Measurements from ENCODE around the gene MAPK8IP3. TPM values are rescaled to one million over a fixed set of nuclear protein-coding genes. Genes with fewer than 3 reads are reported as not detected.

Gene MAPK8IP3
- total and polyA plus RNA-seq, 2 donors (not counting 1 experiment from before 2014, with no cell fraction given), result 249 to 340 TPM

DNA sequence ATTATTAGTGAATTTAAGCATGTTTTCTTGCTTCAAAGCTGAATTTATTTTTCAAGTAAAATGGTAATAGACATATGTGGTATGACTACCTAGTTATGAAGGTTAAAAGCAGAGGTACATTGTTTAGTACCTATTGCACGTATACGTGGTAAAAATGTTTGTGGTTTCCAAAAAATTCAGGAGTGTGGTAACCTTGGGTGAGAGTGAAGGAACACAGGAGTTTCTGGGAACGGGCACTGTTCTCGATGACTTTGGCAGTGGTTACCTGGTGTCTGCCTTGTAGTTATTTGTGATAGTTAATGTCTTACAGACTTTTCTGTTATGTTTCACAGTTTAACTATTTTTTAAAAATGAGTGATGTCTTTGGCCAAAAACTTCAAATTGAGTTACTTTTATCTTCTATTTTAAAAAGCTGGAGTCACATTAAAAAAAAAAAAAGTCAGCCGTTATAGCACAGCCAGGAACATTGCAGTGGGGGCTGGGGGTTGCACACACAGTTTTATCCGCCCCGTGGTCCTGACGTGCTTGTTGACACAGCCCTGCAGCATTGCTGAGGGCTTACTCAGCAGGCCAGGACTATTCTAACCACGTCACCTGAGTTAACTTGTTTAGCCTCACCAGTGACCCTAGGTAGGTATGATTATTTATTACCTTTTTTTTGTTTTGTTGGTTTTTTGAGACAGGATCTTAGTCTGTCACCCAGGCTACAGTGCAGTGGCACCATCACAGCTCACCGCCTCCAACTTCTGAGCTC is 17.0 kb upstream of the MAPK8IP3 start:
- Histone ChIP-seq H3K27ac (ENCODE audit: low read length in 2 of 2) (no peak overlapping the region), H3K9me3 (ENCODE audit: control extremely low read depth in 1 of 3, control insufficient read depth in 2 of 3, insufficient read depth in 1 of 3, low read length in 2 of 3) (no peaks in the 10 kb centered on the region), H3K4me3 (ENCODE audit: control extremely low read depth in 1 of 5, extremely low read depth in 1 of 5, insufficient read depth in 1 of 5, low read depth in 2 of 5, low read length in 4 of 5) (no peak overlapping the region), H3K4me2 (replicated peaks; ENCODE audit: low read depth, low read length, poor library complexity, severe bottlenecking) (no peak overlapping the region), H3K27me3 (replicated peaks in 1 of 4; ENCODE audit: control extremely low read depth in 1 of 4, control insufficient read depth in 3 of 4, insufficient read depth in 4 of 4, low read length in 3 of 4) (no peaks in the 10 kb centered on the region), H3K9ac (ENCODE audit: low read length) (no peak overlapping the region), H2AFZ (ENCODE audit: insufficient read depth, low read depth, low read length, poor library complexity, severe bottlenecking) (no peak overlapping the region), H3K36me3 (replicated peaks in 1 of 2; ENCODE audit: control extremely low read depth in 1 of 2, control insufficient read depth in 1 of 2, extremely low read depth in 1 of 2, insufficient read depth in 2 of 2, low read length in 1 of 2) (peaks cover 2 to 73% of the 10 kb centered on the region in 2 experiments), H3K4me1 (ENCODE audit: control insufficient read depth in 2 of 2, insufficient read depth in 2 of 2, low read length in 2 of 2) (no peaks in the 10 kb centered on the region), H3K79me2 (ENCODE audit: control insufficient read depth, insufficient read depth, low read length) (peaks cover 59% of the 10 kb centered on the region), H4K20me1 (ENCODE audit: control insufficient read depth, insufficient read depth, low read length, poor library complexity, severe bottlenecking) (peaks cover 65% of the 10 kb centered on the region)
- Mint-ChIP-seq H3K4me1 (peaks cover 2% of the 10 kb centered on the region), H3K4me3 (no peak overlapping the region), H3K27me3 (no peaks in the 10 kb centered on the region), H3K27ac (no peak overlapping the region), H3K9me3 (ENCODE audit: insufficient read depth) (no peaks in the 10 kb centered on the region)
- ChIA-PET CTCF (interaction anchor here (0.5 kb wide), 1 partner anchor 37 kb away, joined by 6 read pairs; no protein-coding TSS in a partner anchor), POLR2A (no interaction called here)
- no peak for TF ChIP-seq EZH2 (IDR thresholded peaks at IDR 0.05; ENCODE audit: borderline replicate concordance, insufficient read depth, low read depth, low read length, poor library complexity, severe bottlenecking)
- TF ChIP-seq, protein P1, sequence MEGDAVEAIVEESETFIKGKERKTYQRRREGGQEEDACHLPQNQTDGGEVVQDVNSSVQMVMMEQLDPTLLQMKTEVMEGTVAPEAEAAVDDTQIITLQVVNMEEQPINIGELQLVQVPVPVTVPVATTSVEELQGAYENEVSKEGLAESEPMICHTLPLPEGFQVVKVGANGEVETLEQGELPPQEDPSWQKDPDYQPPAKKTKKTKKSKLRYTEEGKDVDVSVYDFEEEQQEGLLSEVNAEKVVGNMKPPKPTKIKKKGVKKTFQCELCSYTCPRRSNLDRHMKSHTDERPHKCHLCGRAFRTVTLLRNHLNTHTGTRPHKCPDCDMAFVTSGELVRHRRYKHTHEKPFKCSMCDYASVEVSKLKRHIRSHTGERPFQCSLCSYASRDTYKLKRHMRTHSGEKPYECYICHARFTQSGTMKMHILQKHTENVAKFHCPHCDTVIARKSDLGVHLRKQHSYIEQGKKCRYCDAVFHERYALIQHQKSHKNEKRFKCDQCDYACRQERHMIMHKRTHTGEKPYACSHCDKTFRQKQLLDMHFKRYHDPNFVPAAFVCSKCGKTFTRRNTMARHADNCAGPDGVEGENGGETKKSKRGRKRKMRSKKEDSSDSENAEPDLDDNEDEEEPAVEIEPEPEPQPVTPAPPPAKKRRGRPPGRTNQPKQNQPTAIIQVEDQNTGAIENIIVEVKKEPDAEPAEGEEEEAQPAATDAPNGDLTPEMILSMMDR (IDR thresholded peaks at IDR 0.05), result no peak
- 98% methylated on average over 6 of the region's 10 CpGs for WGBS (ENCODE audit: insufficient coverage)
- ATAC-seq (ENCODE audit: low read depth) (no peak), DNase-seq (no peak)
- intact Hi-C loops (cut with micrococcal nuclease), result no loop called here

DNA sequence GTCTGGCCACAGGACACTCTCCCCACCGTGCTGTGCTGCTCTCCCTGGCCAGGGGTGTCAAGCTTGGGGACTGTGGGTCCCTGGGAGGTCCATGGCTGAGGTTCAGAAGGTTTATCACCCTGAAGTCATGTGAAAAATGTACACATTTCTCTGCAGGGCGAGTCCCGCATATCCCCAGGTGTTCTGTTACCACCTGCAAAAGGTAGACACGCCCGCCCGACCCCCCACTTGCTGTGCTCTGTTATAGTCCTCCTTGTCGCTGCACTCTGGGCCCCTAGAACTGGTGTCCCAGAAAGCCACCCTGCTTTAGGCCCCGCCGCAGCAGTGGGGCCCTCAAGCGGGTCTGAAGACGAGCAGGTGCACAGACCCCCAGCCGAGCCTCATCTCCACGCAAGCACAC is 16.1 kb upstream of the MAPK8IP3 start:
- Histone ChIP-seq H3K9ac (ENCODE audit: low read length) (no peak overlapping the region), H3K4me3 (ENCODE audit: control extremely low read depth in 1 of 5, extremely low read depth in 1 of 5, insufficient read depth in 1 of 5, low read depth in 2 of 5, low read length in 4 of 5) (no peak overlapping the region), H3K4me2 (replicated peaks; ENCODE audit: low read depth, low read length, poor library complexity, severe bottlenecking) (no peak overlapping the region), H3K27ac (ENCODE audit: low read length in 2 of 2) (no peak overlapping the region), H3K4me1 (ENCODE audit: control insufficient read depth in 2 of 2, insufficient read depth in 2 of 2, low read length in 2 of 2) (no peaks in the 10 kb centered on the region), H2AFZ (ENCODE audit: insufficient read depth, low read depth, low read length, poor library complexity, severe bottlenecking) (no peak overlapping the region), H3K9me3 (ENCODE audit: control extremely low read depth in 1 of 3, control insufficient read depth in 2 of 3, insufficient read depth in 1 of 3, low read length in 2 of 3) (no peaks in the 10 kb centered on the region), H3K27me3 (replicated peaks in 1 of 4; ENCODE audit: control extremely low read depth in 1 of 4, control insufficient read depth in 3 of 4, insufficient read depth in 4 of 4, low read length in 3 of 4) (no peaks in the 10 kb centered on the region), H3K79me2 (ENCODE audit: control insufficient read depth, insufficient read depth, low read length) (peaks cover 51% of the 10 kb centered on the region), H3K36me3 (replicated peaks in 1 of 2; ENCODE audit: control extremely low read depth in 1 of 2, control insufficient read depth in 1 of 2, extremely low read depth in 1 of 2, insufficient read depth in 2 of 2, low read length in 1 of 2) (peaks cover 2 to 75% of the 10 kb centered on the region in 2 experiments), H4K20me1 (ENCODE audit: control insufficient read depth, insufficient read depth, low read length, poor library complexity, severe bottlenecking) (peaks cover 57% of the 10 kb centered on the region)
- DNase-seq, result no peak
- no peaks in the 10 kb centered on the region for H3K27me3 Mint-ChIP-seq
- 95% methylated on average over 13 of the region's 13 CpGs for WGBS (ENCODE audit: insufficient coverage)
- ATAC-seq (ENCODE audit: low read depth), result no peak
- H3K4me1 Mint-ChIP-seq, result peaks cover 2% of the 10 kb centered on the region
- TF ChIP-seq, protein P1 (IDR thresholded peaks at IDR 0.05), result no peak
- TF ChIP-seq EZH2 (IDR thresholded peaks at IDR 0.05; ENCODE audit: borderline replicate concordance, insufficient read depth, low read depth, low read length, poor library complexity, severe bottlenecking), result no peak
- intact Hi-C loops (cut with micrococcal nuclease), result no loop called here
- ChIA-PET CTCF (no interaction called here), POLR2A (no interaction called here)
- no peaks in the 10 kb centered on the region for H3K9me3 Mint-ChIP-seq (ENCODE audit: insufficient read depth)
- H3K4me3 Mint-ChIP-seq, result no peak overlapping the region
- H3K27ac Mint-ChIP-seq, result no peak overlapping the region
